Fibroblast of upper back skin (primary cell): ENCODE measurements around the gene CFAP221.

Source experiments
- DNase-seq: peaks from one replicate; pipeline ENCODE4 v3.0.0-alpha.2; 2013

Gene CFAP221

DNA sequence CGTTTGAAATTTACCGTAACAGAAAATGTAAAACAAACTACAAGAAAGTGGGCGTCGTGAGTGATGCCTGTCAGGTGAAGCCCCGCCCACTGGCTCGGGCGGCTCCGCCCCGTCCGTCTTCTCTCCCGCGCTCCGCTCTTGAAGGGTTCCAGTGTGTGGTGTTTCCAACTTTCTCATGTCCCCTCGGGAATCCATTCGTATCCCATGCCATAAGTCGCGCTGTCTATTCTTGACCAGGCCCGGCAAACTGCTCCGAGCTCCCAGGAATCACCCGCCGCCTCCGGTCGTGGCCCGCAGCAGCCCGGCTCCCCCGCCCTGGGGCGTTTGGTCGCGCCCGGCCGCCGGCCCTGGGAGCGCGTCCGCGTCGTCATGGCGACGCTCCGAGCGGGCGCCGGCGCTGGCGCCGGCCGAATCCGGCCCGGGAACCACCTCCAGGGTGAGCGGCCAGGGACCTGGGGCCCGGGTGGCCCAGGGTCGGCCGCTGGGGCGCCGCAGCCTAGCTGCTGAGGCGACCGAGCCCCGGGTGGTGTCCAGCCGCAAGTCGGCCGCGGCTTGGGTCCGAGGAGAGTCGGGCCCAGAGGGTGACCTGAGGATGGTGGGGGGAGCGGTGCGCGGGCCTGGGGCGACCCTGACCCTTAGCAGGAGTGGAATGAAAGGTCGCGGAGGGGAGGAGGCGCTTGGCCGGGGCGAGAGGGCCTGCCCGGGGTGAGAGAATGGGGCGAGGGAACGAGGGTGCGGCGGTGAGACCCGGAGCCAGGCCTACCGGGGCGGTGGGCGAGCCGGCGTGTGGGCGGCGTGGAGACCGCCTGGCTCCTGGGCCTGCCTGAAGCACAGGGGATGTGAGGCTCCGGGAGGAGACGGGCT, at the start of gene CFAP221:
Gene CFAP221 (plus strand): TSS at position 375 of the 864 bp plus-strand sequence. CDS start 1,683 bp downstream, outside the sequence.
- DNase-seq = peak; percentile 53

DNA sequence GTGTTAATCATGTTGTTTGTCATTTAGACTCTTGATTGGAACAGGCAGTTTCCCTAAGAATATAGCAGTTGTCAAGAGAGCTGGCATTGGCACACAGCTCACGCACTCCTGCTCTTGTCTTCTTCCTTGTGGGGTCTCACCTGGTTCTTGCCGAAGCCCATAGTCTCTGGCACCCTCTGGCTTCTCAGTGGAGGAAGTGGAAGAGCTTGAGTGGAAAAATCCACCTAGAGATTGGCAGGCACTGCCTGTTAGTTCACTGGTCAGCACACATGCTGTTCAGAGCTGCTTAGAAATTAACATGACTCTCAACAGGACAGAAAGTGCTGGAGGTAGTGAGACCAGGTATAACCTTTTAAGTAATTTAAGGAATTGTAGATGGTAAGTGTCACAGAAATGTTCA, 48.3 kb upstream of the CFAP221 start:
- no peak for DNase-seq

DNA sequence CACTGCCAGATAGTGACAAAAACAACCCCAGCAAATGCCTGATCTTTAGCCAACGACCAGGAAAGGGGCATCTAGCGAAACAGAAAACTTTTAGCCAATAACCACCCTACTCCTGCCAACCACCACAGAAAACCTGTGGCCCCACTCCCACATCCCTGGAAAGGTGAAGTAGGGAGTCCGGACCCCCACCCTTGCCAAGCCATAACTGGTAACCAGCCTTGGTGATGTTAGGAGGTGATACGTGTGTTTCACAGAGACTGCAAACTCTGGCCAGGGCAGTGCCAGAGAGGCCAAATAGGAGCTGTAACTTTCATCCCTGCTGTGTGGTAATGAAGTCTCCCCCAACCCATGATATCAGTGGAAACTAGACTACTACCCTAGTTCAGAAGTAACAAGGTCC, 47.6 kb upstream of the CFAP221 start:
- DNase-seq = no peak

GRCh38 chr2:119508756-119509155, 35.5 kb upstream of the CFAP221 start:
- no peak for DNase-seq

GRCh38 chr2:119511989-119512388, 32.3 kb upstream of the CFAP221 start:
- no peak for DNase-seq

- no peak for DNase-seq
Measured at GRCh38 chr2:119512946-119513345, 31.3 kb upstream of the CFAP221 start.

DNA sequence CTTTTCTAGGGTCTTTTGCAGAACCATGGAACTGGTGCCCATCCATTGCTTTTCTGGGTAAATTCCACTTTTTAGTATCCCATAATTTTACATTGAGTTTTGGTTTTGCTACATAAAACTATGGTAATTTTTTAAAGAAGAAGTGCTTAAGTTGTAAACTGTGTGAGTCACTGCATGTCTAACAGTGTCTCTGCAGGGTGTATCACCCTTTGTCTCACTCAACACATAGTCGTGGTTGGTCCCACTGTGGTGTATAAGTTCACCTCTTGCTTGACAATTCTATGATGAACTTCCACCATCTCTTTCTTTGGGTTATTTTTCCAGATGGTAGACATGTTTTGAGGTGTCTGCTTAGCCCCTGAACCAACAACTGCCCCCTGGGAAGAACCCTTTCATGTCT, 30.4 kb upstream of the CFAP221 start:
- no peak for DNase-seq

DNA sequence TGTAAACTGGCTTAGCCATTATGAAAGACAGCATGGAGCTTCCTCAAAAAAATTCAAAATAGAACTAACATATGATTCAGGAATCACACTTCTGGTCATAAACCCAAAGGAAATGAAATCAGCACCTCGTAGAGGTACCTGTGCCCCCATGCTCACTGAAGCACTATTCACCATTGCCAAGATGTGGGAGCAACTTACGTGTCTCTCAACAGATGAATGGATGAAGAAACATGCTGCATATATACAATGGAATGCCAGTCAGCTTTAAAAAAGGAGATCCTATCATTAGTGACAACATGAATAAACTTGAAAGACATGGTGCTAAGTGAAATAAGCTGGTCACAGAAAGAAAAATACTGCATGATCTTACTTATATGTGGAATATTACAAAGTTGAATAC, 28.1 kb upstream of the CFAP221 start:
- no peak for DNase-seq

DNA sequence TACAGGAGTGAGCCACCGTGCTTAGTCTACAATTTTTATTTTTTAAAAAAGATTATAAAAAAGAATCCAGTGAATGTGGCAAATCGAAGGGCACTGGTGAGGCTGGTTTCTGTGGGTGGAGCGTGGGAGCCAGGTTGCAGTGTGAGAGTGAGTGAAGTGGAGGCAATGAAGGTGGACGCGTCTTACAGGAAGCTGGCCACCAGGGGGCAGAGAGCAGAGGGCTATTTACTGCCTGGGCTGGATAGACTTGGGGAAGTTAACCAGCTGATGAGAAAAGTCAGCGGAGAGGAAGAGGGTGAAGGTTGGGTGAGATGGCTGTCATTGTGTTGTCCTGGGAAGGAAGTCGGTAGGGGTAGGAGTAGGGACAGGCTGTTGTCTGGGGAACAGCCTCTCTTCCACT, 26.8 kb upstream of the CFAP221 start:
- peak; percentile 35 for DNase-seq

GRCh38 chr2:119518401-119519056, 25.7 kb upstream of the CFAP221 start:
- no peak for DNase-seq

DNA sequence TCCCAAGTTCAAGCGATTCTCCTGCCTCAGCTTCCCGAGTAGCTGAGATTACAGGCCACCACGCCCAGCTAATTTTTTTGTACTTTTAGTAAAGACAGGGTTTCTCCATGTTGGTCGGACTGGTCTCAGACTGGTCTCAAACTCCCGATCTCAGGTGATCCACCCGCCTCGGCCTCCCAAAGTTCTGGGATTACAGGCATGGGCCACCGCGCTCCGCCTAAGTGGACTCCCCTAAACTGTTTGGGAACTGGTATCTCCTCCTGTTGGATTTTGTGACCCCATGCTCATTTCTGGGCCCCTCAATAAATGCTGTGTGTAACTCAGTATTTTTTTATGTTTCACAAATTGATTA, 25.2 kb upstream of the CFAP221 start:
- no peak for DNase-seq

DNA sequence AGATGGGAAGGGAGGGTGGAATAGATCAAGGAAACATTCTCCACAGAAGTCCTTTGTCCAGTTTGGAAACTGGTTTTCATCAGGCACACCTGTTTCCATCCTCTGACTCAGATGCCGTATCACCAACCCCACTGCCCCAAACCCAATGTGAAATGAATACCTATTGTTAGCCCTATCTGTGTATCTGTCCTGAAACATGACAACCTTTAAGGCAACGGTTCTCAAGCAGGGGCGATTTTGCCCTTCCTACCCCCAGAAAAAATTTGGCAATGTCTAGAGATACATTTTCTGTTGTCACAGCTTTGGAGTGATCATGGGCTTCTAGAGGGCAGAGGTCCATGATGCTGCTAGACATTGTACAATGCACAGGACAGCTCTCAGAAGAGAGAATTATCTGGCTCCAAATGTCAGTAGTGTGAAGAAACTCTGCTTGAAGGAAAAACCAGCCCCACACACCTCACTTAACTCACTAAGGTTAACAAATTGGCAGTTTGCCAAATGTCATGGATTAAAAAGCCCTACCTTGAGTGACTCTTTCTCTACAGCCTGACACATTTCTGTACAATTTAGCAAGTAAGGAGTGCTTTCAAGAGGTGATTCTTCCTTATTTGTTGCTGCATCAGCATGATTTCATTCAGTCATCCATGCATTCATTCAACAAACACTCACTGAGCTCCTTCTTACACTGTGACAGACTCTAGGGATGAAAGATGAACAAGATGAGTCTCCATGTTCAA, 23.4 kb upstream of the CFAP221 start:
- no peak for DNase-seq

- no peak for DNase-seq
Measured at GRCh38 chr2:119521433-119522050, 22.7 kb upstream of the CFAP221 start.

DNA sequence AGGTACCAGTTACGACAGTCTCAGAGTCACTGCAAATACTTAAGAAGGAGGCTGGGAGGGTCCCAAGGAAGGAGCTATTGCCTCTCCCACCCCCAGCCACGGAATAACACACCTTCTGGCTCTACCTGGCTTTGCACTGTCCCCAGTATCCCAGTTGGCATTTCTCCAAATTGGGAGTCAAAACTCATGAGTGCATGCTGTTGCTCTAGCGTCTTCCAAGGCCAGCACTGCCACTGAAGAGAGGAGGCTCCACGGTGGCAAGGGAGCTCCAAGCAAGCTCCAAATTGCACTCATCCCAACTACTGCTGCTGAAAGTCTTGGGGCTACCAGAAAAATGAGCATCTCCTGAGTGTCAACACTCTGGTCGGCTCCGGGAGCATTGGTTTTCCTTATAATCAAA, 21.6 kb upstream of the CFAP221 start:
- no peak for DNase-seq

GRCh38 chr2:119523383-119523951, 20.8 kb upstream of the CFAP221 start:
- DNase-seq = no peak

- no peak for DNase-seq
Measured at GRCh38 chr2:119523952-119524694, 20.1 kb upstream of the CFAP221 start, which contains the start of gene SCTR. TSS of gene SCTR (minus strand) at chr2:119524483. CDS start at chr2:119524226, 257 bp downstream.

DNA sequence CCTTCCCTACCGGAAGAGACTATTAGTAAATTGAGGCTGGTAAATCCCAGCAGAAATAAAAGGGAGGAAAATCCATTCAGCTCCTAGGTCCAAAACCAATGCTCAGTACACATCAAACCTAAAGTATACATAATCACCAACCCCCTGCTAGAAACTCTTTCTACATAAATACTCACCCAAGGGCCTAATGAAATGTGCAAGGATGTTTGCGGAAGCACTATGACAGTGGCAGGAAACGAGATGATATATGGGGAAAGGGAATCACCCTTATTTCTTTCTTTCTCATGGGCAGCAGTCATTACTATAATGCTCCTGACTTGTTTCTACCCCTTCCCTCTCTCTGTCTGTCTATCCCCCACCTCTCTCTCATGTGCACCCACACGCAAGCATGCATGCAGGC, 18.6 kb upstream of the CFAP221 start:
- DNase-seq = no peak

DNA sequence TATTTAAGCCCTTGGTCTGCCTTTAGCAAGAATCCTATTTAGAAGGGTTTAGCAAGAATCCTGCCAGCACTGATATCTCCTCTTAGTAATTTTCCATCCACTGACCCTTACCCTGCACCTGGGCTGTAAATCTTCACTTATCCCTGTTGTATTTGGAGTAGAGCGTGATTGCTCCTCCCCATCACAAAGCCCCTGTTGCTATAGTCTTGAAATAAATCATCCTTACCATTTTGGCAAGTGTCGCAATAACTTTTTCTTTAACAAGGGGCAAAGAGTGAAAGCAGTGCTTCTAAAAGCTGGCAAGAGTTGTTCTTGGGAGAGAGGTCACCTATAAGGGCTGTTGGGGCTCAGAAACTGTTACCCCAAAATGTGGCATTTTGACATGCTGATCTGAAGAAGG, 16.2 kb upstream of the CFAP221 start:
- DNase-seq = no peak

- no peak for DNase-seq
Measured at GRCh38 chr2:119531292-119531691, 13.0 kb upstream of the CFAP221 start.

DNA sequence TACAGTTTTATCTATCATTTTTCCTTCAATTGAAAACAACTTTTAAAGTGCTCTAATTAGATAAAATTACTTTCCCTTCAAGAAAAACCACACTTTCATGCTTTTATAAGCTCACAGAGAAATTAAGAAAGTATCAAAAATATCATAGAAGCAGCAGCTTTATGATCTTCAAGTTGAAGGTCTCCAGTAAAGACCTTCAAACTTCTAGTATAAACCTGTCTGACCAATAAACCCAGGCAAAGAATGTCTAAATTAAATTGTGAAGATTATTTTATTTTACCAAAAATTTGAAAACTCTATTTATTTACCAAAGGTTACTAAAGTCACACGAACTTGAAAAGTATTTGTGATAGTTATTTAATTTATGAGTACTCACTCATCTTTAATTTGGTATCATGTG, 10.7 kb upstream of the CFAP221 start:
- no peak for DNase-seq

- DNase-seq = no peak
Measured at GRCh38 chr2:119536211-119536610, 8.0 kb upstream of the CFAP221 start.

DNA sequence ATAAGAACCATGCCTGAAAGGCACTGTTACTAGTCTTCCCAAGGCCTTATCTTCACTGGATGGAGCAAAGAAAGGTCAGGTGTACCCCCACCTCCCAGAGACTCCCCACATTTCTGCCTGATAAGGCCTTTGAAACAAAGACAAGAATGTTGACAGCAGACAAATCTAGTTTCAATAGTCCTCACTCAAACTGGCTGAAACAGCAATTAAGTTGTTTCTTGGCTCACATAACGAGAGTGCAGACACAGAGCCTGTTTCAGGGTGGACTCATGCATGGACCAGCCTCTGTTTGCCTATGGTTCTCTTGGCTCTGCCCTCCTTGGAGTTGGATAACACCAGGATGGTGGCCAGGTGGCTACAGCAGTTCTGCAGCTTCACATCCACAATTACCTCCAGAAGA, 7.5 kb upstream of the CFAP221 start:
- no peak for DNase-seq
